Measurements from ENCODE around the gene GLCCI1.

Gene GLCCI1

DNA sequence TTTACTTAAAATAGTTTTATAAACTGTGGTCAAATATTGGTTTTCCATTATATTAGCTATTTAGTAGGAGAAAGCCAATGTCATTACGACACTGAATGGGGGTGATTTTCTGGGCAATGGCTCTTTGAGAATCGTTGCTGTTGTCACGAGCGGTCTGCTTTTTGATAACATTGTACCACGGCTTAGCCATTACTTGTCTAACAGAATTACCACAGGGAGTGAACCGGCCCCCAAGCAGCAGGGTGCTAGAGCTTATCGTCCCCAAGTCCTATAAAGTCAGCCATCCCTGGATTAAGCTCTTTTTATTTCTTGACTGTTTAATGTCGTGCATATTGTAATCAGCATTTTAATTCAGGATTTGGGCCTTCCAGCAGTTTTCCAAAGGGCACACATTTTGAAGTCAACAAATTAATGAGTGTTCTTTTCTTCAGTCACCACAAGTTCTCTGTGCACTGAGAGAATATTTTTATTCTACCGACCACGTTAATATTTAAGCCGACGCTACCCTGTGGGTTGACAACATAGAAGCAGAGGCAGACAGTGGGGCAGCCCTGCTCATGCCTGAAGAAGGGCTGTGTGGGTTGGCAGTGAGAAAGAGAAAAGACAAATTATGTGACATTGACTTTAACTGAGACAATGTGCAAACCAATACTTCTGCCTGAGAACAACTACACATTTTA is 167.6 kb downstream of the GLCCI1 start:
- no peak for DNase-seq

All from suppressor macrophage treated with lipopolysaccharide for 1 hour (primary cell).